Breast epithelium (tissue), 3 donors: ENCODE data around the gene ELOVL6.
"Not testable (repeated sequence)": the region's sequence is repeated elsewhere in the genome, so short reads cannot be mapped to it uniquely, and the experiment has no call there.

Experiments used
- POLR2AphosphoS5 ChIP-seq, 3 donors: sonication (generic); formaldehyde crosslinking; IDR thresholded peaks; one replicate each; pipeline ENCODE4 v1.6.1; 2017; ENCODE audit warnings: antibody characterized with exemption in 3 of 3
- TF ChIP-seq, protein P1 (sequence below), 3 donors: fragments of 450-650 bp; IDR thresholded peaks; one replicate each; pipeline ENCODE4 v1.5.1; 2016 to 2017; ENCODE audit warnings: antibody characterized with exemption in 3 of 3, mild to moderate bottlenecking in 3 of 3, moderate library complexity in 3 of 3

DNA sequence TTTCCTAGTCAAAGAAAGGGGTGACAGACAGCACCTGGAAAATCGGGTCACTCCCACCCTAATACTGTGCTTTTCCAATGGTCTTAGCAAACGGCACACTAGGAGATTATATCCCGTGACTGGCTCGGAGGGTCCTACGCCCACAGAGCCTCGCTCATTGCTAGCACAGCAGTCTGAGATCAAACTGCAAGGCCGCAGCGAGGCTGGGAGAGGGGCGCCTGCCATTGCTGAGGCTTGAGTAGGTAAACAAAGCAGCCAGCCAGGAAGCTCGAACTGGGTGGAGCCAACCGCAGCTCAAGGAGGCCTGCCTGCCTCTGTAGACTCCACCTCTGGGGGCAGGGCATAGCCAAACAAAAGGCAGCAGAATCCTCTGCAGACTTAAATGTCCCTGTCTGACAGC is 121.6 kb downstream of the ELOVL6 start:
- not testable (repeated sequence) for TF ChIP-seq POLR2AphosphoS5 (IDR thresholded peaks at IDR 0.05)
- TF ChIP-seq, protein P1, sequence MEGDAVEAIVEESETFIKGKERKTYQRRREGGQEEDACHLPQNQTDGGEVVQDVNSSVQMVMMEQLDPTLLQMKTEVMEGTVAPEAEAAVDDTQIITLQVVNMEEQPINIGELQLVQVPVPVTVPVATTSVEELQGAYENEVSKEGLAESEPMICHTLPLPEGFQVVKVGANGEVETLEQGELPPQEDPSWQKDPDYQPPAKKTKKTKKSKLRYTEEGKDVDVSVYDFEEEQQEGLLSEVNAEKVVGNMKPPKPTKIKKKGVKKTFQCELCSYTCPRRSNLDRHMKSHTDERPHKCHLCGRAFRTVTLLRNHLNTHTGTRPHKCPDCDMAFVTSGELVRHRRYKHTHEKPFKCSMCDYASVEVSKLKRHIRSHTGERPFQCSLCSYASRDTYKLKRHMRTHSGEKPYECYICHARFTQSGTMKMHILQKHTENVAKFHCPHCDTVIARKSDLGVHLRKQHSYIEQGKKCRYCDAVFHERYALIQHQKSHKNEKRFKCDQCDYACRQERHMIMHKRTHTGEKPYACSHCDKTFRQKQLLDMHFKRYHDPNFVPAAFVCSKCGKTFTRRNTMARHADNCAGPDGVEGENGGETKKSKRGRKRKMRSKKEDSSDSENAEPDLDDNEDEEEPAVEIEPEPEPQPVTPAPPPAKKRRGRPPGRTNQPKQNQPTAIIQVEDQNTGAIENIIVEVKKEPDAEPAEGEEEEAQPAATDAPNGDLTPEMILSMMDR (IDR thresholded peaks at IDR 0.05): not testable (repeated sequence)
